K562 (cell line): ENCODE data around the gene PCDHB14.
"Not testable (repeated sequence)": the region's sequence is repeated elsewhere in the genome, so short reads cannot be mapped to it uniquely, and the experiment has no call there.

Source experiments
- HDGF ChIP-seq: fragments of 450-650 bp; IDR thresholded peaks from 2 replicates; pipeline ENCODE4 v1.6.1; 2016
- IRF1 ChIP-seq: sonication (generic); formaldehyde crosslinking; IDR thresholded peaks from 2 replicates; pipeline ENCODE4 v1.8.0; 2022; ENCODE audit warnings: missing genetic modification reagents, mild to moderate bottlenecking, borderline replicate concordance
- JUNB ChIP-seq: fragments of 450-650 bp; formaldehyde crosslinking; conservative IDR thresholded peaks from 2 replicates; pipeline ENCODE4 v1.4.0; 2020; ENCODE audit warnings: mild to moderate bottlenecking
- NFATC3 ChIP-seq: fragments of 450-650 bp; IDR thresholded peaks from 2 replicates; pipeline ENCODE4 v1.6.1; 2017; ENCODE audit warnings: mild to moderate bottlenecking
- RAD21 ChIP-seq, 2 experiments: fragments of 250-450 bp in 1 of 2; fragments of 450-650 bp in 1 of 2; sonication (Bioruptor Pico) in 1 of 2; formaldehyde crosslinking in 1 of 2; IDR thresholded peaks in 1 of 2; conservative IDR thresholded peaks in 1 of 2; 2 replicates each; pipeline versions ENCODE4 v1.4.0 to v1.8.0; 2020 to 2022; ENCODE audit warnings: mild to moderate bottlenecking in 2 of 2, moderate library complexity in 1 of 2
- SAFB2 ChIP-seq: fragments of 200-400 bp; formaldehyde crosslinking; IDR thresholded peaks from 2 replicates; pipeline ENCODE4 v1.6.1; 2018; ENCODE audit warnings: borderline replicate concordance, low read length, low read depth, moderate library complexity; ENCODE audit not compliant: severe bottlenecking
- UBTF ChIP-seq, 2 experiments: IDR thresholded peaks; 2 replicates each; pipeline ENCODE4 v1.6.1; 2012; ENCODE audit warnings: improper control_type of control experiment in 2 of 2, low read depth in 2 of 2, low read length in 2 of 2, borderline replicate concordance in 1 of 2
- ZNF124 ChIP-seq: sonication (generic); formaldehyde crosslinking; IDR thresholded peaks from 2 replicates; pipeline ENCODE4 v1.8.1; 2022; ENCODE audit warnings: missing genetic modification reagents
- TF ChIP-seq, protein P1 (sequence below), 3 experiments: IDR thresholded peaks in 2 of 3; conservative IDR thresholded peaks in 1 of 3; 2 replicates each; pipeline ENCODE4 v1.5.1; 2011 to 2012; ENCODE audit warnings: low read length in 3 of 3, mild to moderate bottlenecking in 3 of 3, control low read depth in 2 of 3, improper control_type of control experiment in 1 of 3, inconsistent platforms in 1 of 3, low read depth in 1 of 3, mixed read lengths in 1 of 3, moderate library complexity in 1 of 3; ENCODE audit not compliant: insufficient read depth in 2 of 3
- TF ChIP-seq, protein P2 (sequence below): fragments of 450-650 bp; IDR thresholded peaks from 2 replicates; pipeline ENCODE4 v1.6.1; 2017; ENCODE audit warnings: antibody characterized with exemption, mild to moderate bottlenecking

GRCh38 chr5:141224844-141225243, 1.7 kb downstream of the PCDHB14 start:
- not testable (repeated sequence) for TF ChIP-seq ZNF124 (CRISPR knock-in tag); UBTF (IDR thresholded peaks at IDR 0.05; ENCODE audit: borderline replicate concordance in 1 of 2, low read depth in 2 of 2, low read length in 2 of 2); JUNB (CRISPR knock-in tag); SAFB2; NFATC3; HDGF; IRF1; RAD21 (CRISPR knock-in tag; conservative IDR thresholded peaks at IDR 0.05 in 1 of 2, IDR thresholded peaks at IDR 0.05 in 1 of 2)
- TF ChIP-seq, protein P1, sequence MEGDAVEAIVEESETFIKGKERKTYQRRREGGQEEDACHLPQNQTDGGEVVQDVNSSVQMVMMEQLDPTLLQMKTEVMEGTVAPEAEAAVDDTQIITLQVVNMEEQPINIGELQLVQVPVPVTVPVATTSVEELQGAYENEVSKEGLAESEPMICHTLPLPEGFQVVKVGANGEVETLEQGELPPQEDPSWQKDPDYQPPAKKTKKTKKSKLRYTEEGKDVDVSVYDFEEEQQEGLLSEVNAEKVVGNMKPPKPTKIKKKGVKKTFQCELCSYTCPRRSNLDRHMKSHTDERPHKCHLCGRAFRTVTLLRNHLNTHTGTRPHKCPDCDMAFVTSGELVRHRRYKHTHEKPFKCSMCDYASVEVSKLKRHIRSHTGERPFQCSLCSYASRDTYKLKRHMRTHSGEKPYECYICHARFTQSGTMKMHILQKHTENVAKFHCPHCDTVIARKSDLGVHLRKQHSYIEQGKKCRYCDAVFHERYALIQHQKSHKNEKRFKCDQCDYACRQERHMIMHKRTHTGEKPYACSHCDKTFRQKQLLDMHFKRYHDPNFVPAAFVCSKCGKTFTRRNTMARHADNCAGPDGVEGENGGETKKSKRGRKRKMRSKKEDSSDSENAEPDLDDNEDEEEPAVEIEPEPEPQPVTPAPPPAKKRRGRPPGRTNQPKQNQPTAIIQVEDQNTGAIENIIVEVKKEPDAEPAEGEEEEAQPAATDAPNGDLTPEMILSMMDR (IDR thresholded peaks at IDR 0.05 in 2 of 3, conservative IDR thresholded peaks at IDR 0.05 in 1 of 3; ENCODE audit: insufficient read depth in 2 of 3, low read depth in 1 of 3, low read length in 3 of 3): not testable (repeated sequence)
- TF ChIP-seq, protein P2, sequence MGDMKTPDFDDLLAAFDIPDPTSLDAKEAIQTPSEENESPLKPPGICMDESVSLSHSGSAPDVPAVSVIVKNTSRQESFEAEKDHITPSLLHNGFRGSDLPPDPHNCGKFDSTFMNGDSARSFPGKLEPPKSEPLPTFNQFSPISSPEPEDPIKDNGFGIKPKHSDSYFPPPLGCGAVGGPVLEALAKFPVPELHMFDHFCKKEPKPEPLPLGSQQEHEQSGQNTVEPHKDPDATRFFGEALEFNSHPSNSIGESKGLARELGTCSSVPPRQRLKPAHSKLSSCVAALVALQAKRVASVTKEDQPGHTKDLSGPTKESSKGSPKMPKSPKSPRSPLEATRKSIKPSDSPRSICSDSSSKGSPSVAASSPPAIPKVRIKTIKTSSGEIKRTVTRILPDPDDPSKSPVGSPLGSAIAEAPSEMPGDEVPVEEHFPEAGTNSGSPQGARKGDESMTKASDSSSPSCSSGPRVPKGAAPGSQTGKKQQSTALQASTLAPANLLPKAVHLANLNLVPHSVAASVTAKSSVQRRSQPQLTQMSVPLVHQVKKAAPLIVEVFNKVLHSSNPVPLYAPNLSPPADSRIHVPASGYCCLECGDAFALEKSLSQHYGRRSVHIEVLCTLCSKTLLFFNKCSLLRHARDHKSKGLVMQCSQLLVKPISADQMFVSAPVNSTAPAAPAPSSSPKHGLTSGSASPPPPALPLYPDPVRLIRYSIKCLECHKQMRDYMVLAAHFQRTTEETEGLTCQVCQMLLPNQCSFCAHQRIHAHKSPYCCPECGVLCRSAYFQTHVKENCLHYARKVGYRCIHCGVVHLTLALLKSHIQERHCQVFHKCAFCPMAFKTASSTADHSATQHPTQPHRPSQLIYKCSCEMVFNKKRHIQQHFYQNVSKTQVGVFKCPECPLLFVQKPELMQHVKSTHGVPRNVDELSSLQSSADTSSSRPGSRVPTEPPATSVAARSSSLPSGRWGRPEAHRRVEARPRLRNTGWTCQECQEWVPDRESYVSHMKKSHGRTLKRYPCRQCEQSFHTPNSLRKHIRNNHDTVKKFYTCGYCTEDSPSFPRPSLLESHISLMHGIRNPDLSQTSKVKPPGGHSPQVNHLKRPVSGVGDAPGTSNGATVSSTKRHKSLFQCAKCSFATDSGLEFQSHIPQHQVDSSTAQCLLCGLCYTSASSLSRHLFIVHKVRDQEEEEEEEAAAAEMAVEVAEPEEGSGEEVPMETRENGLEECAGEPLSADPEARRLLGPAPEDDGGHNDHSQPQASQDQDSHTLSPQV: not testable (repeated sequence)
